Spleen (tissue), 7 donors: ENCODE data around the gene AKAP6.

ENCODE experiments used
- POLR2A ChIP-seq, 3 donors: fragments of 450-650 bp; IDR thresholded peaks; one replicate each; pipeline ENCODE4 v1.5.1; 2017; ENCODE audit warnings: antibody characterized with exemption in 3 of 3, mild to moderate bottlenecking in 1 of 3
- TF ChIP-seq, protein P1 (sequence below), 11 experiments: fragments of 200-600 bp in 7 of 11; fragments of 450-650 bp in 4 of 11; sonication (generic) in 4 of 11; IDR thresholded peaks in 8 of 11; conservative IDR thresholded peaks in 3 of 11; 1 replicate in 7 of 11; 2 replicates in 4 of 11; pipeline versions ENCODE4 v1.4.0 to v1.8.0; 2016 to 2021; ENCODE audit warnings: antibody characterized with exemption in 11 of 11, inconsistent platforms in 4 of 11, mild to moderate bottlenecking in 1 of 11
- donor health status: DM: no; HTN: no; CAD: no; lungs with moderate emphysema.
- donor health status: DM: no; HTN: no; CAD: no.
- donor health status: DM: no; HTN: no; CAD: no.

DNA sequence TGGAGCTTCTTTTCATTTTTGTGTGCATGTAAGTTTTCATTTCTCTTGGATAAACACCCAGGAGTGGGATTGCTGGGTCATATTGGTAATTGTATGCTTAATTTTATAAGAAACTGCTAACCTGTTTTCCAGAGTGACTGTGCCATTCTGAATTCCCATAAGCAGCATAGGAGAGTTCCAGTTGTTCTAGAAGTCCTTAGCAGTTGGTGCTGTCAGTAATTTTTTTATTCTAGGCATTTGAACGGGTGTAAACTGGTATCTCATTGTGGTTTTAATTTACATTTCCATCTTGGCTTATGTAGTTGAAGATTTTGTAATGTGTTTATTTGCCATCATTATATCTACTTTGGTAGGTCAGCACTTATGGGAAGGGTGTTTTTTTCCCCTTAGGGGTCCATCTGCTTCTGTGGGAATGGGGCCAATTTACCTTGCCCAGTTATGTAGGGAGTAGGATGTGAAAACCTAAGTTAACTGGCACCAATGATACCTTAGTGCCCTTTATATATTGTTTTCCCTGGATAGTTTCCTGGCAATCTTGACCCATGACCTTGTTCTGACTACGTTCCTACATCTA, 202.9 kb downstream of the AKAP6 start:
- TF ChIP-seq, protein P1, sequence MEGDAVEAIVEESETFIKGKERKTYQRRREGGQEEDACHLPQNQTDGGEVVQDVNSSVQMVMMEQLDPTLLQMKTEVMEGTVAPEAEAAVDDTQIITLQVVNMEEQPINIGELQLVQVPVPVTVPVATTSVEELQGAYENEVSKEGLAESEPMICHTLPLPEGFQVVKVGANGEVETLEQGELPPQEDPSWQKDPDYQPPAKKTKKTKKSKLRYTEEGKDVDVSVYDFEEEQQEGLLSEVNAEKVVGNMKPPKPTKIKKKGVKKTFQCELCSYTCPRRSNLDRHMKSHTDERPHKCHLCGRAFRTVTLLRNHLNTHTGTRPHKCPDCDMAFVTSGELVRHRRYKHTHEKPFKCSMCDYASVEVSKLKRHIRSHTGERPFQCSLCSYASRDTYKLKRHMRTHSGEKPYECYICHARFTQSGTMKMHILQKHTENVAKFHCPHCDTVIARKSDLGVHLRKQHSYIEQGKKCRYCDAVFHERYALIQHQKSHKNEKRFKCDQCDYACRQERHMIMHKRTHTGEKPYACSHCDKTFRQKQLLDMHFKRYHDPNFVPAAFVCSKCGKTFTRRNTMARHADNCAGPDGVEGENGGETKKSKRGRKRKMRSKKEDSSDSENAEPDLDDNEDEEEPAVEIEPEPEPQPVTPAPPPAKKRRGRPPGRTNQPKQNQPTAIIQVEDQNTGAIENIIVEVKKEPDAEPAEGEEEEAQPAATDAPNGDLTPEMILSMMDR (IDR thresholded peaks at IDR 0.05 in 8 of 11, conservative IDR thresholded peaks at IDR 0.05 in 3 of 11): no peak
- TF ChIP-seq POLR2A (IDR thresholded peaks at IDR 0.05): no peak
